Measurements from ENCODE around the gene CEMIP. TPM values are rescaled to one million over a fixed set of nuclear protein-coding genes. Genes with fewer than 3 reads are reported as not detected.

The CEMIP gene
- polyA plus RNA-seq, 1 experiment = 725 TPM

DNA sequence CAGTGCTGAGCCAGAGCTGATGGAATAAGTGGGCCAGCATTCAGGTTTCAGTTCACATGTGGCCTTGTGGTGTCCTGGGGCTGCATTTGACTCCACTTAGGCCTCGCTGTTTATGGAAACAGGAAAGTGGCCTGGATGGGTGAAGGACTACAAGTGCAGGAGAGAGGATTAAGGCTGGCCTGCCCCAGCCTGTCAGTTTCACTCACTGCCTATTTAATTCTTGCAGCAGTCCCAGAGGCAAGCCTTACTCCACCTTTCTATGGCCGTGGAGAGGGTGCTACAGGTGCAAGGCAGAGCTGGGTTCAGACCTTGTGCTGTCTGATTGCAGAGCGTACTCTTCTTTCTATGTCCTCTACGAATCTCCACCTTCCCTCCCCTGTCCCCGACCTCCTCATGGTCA lies 46.4 kb upstream of the CEMIP start:
- H3K27me3 ChIP-seq (ENCODE audit: control insufficient read depth, insufficient read depth, low read length) = no peaks in the 10 kb centered on the region

DNA sequence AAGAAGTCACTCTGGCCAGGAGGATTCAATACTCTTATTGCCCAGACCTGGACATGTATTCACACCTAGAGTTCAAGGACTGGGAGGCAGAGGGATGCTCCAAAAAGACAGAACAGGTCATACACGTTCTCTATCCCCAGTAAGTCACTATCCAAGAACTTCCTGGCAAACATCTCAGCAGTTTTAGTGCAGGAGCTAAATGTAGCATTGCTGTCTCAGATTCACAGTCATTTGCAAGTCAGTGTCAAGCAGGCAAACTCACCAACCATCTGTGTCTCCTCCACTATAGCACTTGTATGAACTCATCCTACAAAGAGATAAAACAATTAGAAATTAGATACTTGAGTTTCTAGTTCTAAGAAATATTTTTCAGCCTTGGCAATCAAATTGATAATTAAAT lies 45.7 kb upstream of the CEMIP start:
- Histone ChIP-seq H3K27me3 (ENCODE audit: control insufficient read depth, insufficient read depth, low read length) (no peaks in the 10 kb centered on the region), H3K36me3 (ENCODE audit: control insufficient read depth, insufficient read depth, low read length) (peaks cover 3% of the 10 kb centered on the region), H3K4me3 (ENCODE audit: low read depth, low read length) (no peak overlapping the region)
- ChIA-PET POLR2A (no interaction called here), CTCF (interaction anchor here (1.1 kb wide), 1 partner anchor 9 kb away, joined by 4 read pairs; no protein-coding TSS in a partner anchor)
- no peak for DNase-seq (ENCODE audit: low read depth)
- TF ChIP-seq, protein P1, sequence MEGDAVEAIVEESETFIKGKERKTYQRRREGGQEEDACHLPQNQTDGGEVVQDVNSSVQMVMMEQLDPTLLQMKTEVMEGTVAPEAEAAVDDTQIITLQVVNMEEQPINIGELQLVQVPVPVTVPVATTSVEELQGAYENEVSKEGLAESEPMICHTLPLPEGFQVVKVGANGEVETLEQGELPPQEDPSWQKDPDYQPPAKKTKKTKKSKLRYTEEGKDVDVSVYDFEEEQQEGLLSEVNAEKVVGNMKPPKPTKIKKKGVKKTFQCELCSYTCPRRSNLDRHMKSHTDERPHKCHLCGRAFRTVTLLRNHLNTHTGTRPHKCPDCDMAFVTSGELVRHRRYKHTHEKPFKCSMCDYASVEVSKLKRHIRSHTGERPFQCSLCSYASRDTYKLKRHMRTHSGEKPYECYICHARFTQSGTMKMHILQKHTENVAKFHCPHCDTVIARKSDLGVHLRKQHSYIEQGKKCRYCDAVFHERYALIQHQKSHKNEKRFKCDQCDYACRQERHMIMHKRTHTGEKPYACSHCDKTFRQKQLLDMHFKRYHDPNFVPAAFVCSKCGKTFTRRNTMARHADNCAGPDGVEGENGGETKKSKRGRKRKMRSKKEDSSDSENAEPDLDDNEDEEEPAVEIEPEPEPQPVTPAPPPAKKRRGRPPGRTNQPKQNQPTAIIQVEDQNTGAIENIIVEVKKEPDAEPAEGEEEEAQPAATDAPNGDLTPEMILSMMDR (IDR thresholded peaks at IDR 0.05; ENCODE audit: insufficient read depth, low read depth, low read length) = no peak

More for the DNA sequence above, 46.4 kb upstream of the CEMIP start:
- no peak for DNase-seq (ENCODE audit: low read depth)
- CTCF ChIA-PET = interaction anchor here (1.1 to 1.3 kb wide), 3 partner anchors 9 to 43 kb away, joined by 3 to 4 read pairs (median 4); no protein-coding TSS in a partner anchor
- TF ChIP-seq, protein P1 (IDR thresholded peaks at IDR 0.05; ENCODE audit: insufficient read depth, low read depth, low read length) = no peak
- no peak overlapping the region for H3K4me3 ChIP-seq (ENCODE audit: low read depth, low read length)
- POLR2A ChIA-PET = no interaction called here
- peaks cover 5% of the 10 kb centered on the region for H3K36me3 ChIP-seq (ENCODE audit: control insufficient read depth, insufficient read depth, low read length)

DNA sequence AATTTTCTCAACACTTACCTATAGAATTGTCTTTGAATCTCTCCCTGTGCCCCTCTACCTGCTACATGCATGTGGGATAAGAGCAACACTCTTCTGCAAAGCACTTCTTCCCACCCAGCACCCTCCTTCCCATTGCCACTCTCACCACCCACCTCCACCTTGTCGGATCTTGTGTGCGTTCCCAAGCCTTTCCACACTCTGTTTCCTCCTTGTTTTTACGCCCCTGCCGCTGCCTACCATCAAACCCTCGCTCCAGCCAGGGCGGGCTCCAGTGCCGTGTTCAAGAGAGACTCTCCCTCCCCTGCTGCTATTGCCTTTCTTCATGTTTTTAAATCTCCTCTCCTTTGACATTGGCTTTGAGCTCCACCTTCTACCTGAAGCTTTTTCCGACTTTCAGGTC lies 43.8 kb upstream of the CEMIP start:
- CTCF ChIA-PET = interaction anchor here (0.9 kb wide), 1 partner anchor 35 kb away, joined by 3 read pairs; no protein-coding TSS in a partner anchor

DNA sequence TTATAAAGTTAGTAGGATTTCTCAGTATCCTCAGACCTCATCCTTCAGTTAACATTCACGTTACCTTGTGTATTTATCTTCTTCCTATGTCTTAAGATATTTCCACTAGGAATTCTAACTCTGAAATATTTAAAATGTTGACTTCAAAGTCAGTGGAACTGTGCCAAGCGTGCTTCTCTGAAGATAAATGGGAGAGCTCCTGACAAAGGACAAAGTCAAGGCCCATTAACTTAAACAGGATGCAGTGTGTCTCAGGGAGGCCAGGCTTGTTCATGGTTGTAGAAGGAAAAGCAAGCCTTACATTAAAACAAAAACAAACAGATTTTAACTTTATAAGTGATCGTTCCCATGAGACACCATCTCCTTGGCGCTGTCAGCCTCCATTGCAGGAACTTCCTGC lies 42.6 kb upstream of the CEMIP start:
- H3K4me3 ChIP-seq (ENCODE audit: low read depth, low read length) = no peak overlapping the region
- TF ChIP-seq, protein P1 (IDR thresholded peaks at IDR 0.05; ENCODE audit: insufficient read depth, low read depth, low read length) = no peak
- ChIA-PET POLR2A (no interaction called here), CTCF (no interaction called here)
- H3K36me3 ChIP-seq (ENCODE audit: control insufficient read depth, insufficient read depth, low read length) = peaks cover 3% of the 10 kb centered on the region
- no peaks in the 10 kb centered on the region for H3K27me3 ChIP-seq (ENCODE audit: control insufficient read depth, insufficient read depth, low read length)
- no peak for DNase-seq (ENCODE audit: low read depth)

More for the DNA sequence above, 43.8 kb upstream of the CEMIP start:
- Histone ChIP-seq H3K27me3 (ENCODE audit: control insufficient read depth, insufficient read depth, low read length) (no peaks in the 10 kb centered on the region), H3K36me3 (ENCODE audit: control insufficient read depth, insufficient read depth, low read length) (peaks cover 3% of the 10 kb centered on the region), H3K4me3 (ENCODE audit: low read depth, low read length) (no peak overlapping the region)
- TF ChIP-seq, protein P1 (IDR thresholded peaks at IDR 0.05; ENCODE audit: insufficient read depth, low read depth, low read length) = no peak
- no peak for DNase-seq (ENCODE audit: low read depth)
- POLR2A ChIA-PET = no interaction called here

DNA sequence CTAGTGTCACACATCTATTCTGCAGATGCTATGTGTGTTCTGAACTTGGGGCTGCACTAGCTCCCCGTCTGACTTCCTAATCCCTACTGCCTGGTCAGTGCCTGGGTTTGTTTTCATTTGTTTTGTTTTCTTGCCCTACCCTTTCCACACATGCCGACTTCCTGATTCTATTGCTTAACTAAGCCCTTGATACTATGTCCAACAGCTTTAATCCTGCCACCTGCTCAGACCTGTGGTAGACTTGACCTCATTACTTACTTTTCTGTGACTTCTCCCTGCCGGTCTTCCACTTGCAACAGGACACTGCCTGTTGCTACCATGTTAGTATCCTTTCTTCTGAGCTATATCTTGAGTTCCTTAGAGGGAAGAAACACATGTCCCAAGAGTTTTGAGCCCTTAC lies 39.3 kb upstream of the CEMIP start:
- no peak overlapping the region for H3K4me3 ChIP-seq (ENCODE audit: low read depth, low read length)
- H3K27me3 ChIP-seq (ENCODE audit: control insufficient read depth, insufficient read depth, low read length) = no peaks in the 10 kb centered on the region
- ChIA-PET CTCF (interaction anchor here (0.6 to 1.7 kb wide), 2 partner anchors 9 to 258 kb away, joined by 3 to 4 read pairs; no protein-coding TSS in a partner anchor), POLR2A (no interaction called here)
- TF ChIP-seq, protein P1 (IDR thresholded peaks at IDR 0.05; ENCODE audit: insufficient read depth, low read depth, low read length) = no peak
- peaks cover 2% of the 10 kb centered on the region; the same call in 1 of the 2 replicates for H3K36me3 ChIP-seq (ENCODE audit: control insufficient read depth, insufficient read depth, low read length)
- no peak for DNase-seq (ENCODE audit: low read depth)

Data from BJ (cell line).